BJ (cell line): Measurements from ENCODE around the gene ENTR1. TPM values are rescaled to one million over a fixed set of nuclear protein-coding genes. Genes with fewer than 3 reads are reported as not detected.

Experiments
- CTCF ChIA-PET: fragments of 350-600 bp; formaldehyde crosslinking; extraction: SDS; loops from one replicate; lab custom pipeline; 2021; ENCODE audit warnings: antibody characterized with exemption, inconsistent platforms; lab: Yijun Ruan, JAX
- POLR2A ChIA-PET: fragments of 300-600 bp; sonication (Branson Sonifier 250); formaldehyde crosslinking; extraction: SDS; loops from one replicate; lab custom pipeline; 2021; ENCODE audit warnings: antibody characterized with exemption; lab: Charles Lee
- DNase-seq: peaks from one replicate; pipeline ENCODE4 v3.0.0-alpha.2; 2011; ENCODE audit warnings: low read depth
- H3K27me3 ChIP-seq: 2 replicates; pipeline ENCODE4 v1.6.0; 2011; ENCODE audit warnings: low read length; ENCODE audit not compliant: control insufficient read depth, insufficient read depth
- H3K36me3 ChIP-seq: 2 replicates; pipeline ENCODE4 v1.5.1; 2011; ENCODE audit warnings: low read length; ENCODE audit not compliant: control insufficient read depth, insufficient read depth
- H3K4me3 ChIP-seq: 2 replicates; pipeline ENCODE4 v1.5.1; 2011; ENCODE audit warnings: low read depth, mild to moderate bottlenecking, control low read depth, low read length
- CTCF ChIP-seq: IDR thresholded peaks from 2 replicates; pipeline ENCODE4 v1.5.1; 2011; ENCODE audit warnings: low read depth, mild to moderate bottlenecking, control low read depth, inconsistent platforms, low read length, moderate library complexity; ENCODE audit not compliant: insufficient read depth
- polyA plus RNA-seq: library from polyadenylated mRNA; depleted of rRNA; stranded (reverse); fragments of >200 nt; gene quantifications from 2 replicates; pipeline ENCODE4 v1.2.3, GENCODE V29; 2011

ENTR1 gene
- polyA plus RNA-seq, 1 experiment: 28.0 TPM

GRCh38 chr9:136424750-136425362 is 14.4 kb upstream of the ENTR1 start:
- POLR2A ChIA-PET: no interaction called here
- H3K36me3 ChIP-seq: peaks cover 30% of the 10 kb centered on the region
- CTCF ChIA-PET: interaction anchor here (0.9 to 1.5 kb wide), 4 partner anchors 10 to 24 kb away, joined by 3 to 6 read pairs (median 4); no protein-coding TSS in a partner anchor
- DNase-seq: no peak
- no peak for TF ChIP-seq CTCF
- H3K27me3 ChIP-seq: no peaks in the 10 kb centered on the region
- H3K4me3 ChIP-seq: no peak overlapping the region

GRCh38 chr9:136423432-136424146 is 13.2 kb upstream of the ENTR1 start:
- POLR2A ChIA-PET: no interaction called here
- TF ChIP-seq CTCF: no peak
- H3K4me3 ChIP-seq: no peak overlapping the region

GRCh38 chr9:136422876-136423275 is 12.5 kb upstream of the ENTR1 start:
- H3K36me3 ChIP-seq: peaks cover 36% of the 10 kb centered on the region
- CTCF ChIA-PET: interaction anchor here (1.1 kb wide), 1 partner anchor 17 kb away, joined by 6 read pairs; no protein-coding TSS in a partner anchor
- no peak overlapping the region for H3K4me3 ChIP-seq
- POLR2A ChIA-PET: no interaction called here
- no peak for TF ChIP-seq CTCF
- H3K27me3 ChIP-seq: no peaks in the 10 kb centered on the region
- DNase-seq: no peak

More at GRCh38 chr9:136423432-136424146, 13.2 kb upstream of the ENTR1 start:
- H3K27me3 ChIP-seq: no peaks in the 10 kb centered on the region
- peaks cover 29% of the 10 kb centered on the region for H3K36me3 ChIP-seq
- no peak for DNase-seq
- CTCF ChIA-PET: interaction anchor here (0.9 to 1.5 kb wide), 5 partner anchors 10 to 23 kb away, joined by 3 to 6 read pairs (median 4); no protein-coding TSS in a partner anchor

- Histone ChIP-seq H3K27me3 (no peaks in the 10 kb centered on the region), H3K36me3 (peaks cover 42% of the 10 kb centered on the region), H3K4me3 (no peak overlapping the region)
- no peak for DNase-seq
- ChIA-PET CTCF (no interaction called here), POLR2A (no interaction called here)
- TF ChIP-seq CTCF: no peak
Measured at GRCh38 chr9:136421791-136422190, 11.4 kb upstream of the ENTR1 start.

GRCh38 chr9:136419092-136419420 is 8.6 kb upstream of the ENTR1 start:
- TF ChIP-seq CTCF: no peak
- DNase-seq: no peak
- ChIA-PET CTCF (no interaction called here), POLR2A (no interaction called here)
- Histone ChIP-seq H3K27me3 (no peaks in the 10 kb centered on the region), H3K36me3 (peaks cover 62% of the 10 kb centered on the region), H3K4me3 (no peak overlapping the region)
